ENCODE measurements around the gene SAFB2.

Gene SAFB2

DNA sequence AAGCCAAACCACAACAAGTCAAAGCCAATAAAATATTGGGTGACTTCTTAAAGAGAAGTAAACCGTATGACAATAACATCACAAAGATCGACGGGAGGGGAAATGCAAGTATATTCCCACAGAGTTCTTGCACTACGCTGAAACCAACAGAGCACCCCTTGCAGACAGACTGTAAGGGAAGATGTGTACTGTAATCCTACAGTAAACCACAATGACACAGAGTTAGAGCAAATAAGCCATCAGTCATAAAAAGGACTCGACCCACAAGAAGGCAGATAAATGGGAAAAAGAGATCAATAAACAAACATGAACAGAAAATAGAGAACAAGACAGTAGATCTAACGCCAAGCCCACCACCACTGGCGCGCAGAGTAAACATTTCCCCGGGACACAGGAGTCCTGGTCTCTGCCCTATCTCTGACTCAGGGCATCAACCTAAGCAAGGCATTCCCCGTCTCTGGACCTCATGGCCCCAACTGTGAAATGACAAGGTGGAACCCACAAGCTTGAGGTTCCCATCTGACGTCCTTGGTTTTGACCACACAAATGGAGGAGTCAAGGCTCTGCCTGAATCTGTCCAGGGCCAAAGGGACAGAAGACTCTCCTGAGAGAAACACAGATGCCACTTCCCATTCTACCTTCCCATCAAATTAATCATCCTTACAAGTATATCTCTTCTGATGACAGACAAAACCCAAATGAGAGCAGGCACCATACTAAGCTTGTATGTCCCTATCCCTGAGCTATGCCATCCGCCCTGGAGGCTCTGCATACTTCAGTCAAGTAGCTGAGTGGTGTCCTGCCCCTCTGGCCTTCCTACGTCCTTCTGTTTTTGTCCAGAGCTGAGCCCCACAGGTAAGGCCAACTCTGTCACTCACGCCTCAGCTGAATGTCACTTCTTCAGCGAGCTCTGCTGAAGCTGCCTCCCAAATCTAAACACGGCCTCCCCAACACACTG, 15.0 kb downstream of the SAFB2 start:
- DNase-seq (ENCODE audit: low read depth), result no peak

DNA sequence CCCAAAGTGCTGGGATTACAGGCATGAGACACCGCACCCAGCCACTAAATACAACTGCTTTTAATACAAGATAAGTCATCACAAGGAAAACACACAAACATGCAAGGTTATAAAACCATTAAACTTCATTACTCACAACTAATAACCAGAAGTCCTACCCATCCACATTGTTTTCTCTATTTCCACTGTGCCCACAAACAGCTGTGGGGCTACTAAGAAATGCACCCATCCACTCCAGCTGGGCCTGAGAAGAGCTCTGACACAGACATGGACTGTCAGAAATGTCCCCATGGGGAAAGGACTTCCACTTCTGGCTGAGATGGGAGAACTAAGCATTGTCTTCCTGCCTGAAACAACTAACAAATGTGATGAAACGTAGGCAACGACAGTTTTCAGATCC, 17.2 kb downstream of the SAFB2 start:
- no peak for DNase-seq (ENCODE audit: low read depth)

DNA sequence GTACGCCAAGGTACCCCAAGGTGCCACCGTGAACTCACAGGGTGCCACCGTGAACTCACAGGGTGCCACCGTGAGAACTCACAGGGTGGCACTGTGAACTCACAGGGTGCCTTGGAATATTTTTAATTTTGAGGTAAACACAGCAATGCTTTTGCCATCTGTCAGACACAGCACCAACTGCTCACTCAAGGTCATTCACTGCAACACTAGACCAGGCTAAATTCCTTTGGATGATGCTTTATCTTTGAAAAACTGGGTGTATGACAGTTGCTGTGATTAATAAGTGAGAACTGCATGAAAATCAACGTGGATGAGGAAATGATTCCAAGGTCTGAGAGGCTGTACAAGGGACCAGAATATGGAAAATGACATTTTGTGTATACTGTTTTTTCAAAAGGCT, 18.9 kb downstream of the SAFB2 start:
- DNase-seq (ENCODE audit: low read depth), result no peak

DNA sequence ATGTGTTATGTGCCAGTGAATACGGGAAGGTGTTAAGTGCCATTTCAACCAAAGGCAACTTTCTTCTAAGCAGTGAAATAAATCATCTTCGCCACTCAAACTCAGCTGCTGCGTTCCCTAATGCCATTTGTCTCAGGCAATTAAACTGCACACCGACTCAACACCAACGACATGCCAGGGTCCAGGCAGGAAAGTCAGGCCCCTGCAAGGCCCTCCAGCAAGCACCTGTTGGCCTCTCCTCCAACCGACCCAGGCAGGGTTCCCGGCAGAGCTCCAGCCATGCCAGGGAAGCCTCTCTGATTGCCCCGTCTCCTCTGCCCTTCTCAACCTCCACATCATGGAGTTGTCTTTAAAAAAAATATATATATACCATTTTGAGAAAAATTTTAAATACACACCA, 21.8 kb downstream of the SAFB2 start:
- DNase-seq (ENCODE audit: low read depth), result no peak

DNA sequence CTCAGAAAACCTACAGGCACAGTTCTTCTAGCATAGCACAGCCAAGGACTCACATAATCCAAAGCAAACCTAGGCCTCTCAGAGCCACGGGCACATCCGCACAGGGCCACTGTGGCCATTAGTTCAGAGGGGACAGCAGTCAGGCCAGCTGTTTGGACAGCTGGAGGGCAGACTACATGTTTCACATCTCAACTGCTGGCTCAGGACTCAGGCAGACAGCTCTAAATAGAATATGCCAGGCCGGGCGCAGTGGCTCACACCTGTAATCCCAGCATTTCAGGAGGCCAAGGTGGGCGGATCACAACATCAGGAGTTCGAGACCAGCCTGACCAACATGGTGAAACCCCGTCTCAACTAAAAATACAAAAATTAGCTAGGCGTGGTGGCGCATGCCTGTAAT, 26.8 kb downstream of the SAFB2 start:
- DNase-seq (ENCODE audit: low read depth), result no peak

DNA sequence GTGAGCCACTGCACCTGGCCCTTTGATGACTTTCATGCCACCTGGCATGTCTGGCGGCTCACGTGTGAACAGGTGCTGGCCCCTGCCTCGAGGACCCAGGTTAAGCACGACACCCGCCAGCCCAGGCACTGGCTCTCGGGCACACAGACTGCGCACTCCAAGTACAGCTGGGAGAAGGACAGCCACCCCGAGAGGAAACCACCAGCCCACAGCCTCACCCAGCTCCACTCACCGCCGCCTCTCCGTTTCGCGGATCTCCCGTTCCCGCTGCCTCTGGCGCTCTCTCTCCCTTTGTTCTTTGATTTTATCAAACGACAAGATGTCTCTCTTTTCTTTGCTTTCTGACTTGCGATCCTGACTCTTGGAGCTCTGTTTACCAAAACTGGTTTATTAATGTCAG, 27.4 kb downstream of the SAFB2 start:
- DNase-seq (ENCODE audit: low read depth), result no peak

DNA sequence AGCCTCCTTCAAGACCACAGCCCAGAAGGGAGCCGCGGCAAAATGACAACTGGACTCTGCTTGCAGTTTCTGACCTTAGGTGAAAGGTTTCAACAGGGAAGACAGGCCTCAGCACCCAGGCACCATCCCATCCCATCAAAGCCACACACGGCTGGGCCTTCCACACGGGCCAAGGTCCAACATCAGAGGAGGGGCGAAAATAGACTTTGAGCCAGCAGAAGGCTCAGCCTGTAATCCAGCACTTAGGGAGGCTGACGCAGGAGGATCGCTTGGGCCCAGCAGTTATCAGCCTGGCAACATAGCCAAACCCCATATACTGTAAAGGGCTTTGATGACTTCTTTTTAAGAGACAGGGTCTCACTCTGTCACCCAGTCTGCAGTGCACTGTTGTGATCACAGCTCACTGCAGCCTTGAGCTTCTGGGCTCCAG, 28.0 kb downstream of the SAFB2 start:
- no peak for DNase-seq (ENCODE audit: low read depth)

DNA sequence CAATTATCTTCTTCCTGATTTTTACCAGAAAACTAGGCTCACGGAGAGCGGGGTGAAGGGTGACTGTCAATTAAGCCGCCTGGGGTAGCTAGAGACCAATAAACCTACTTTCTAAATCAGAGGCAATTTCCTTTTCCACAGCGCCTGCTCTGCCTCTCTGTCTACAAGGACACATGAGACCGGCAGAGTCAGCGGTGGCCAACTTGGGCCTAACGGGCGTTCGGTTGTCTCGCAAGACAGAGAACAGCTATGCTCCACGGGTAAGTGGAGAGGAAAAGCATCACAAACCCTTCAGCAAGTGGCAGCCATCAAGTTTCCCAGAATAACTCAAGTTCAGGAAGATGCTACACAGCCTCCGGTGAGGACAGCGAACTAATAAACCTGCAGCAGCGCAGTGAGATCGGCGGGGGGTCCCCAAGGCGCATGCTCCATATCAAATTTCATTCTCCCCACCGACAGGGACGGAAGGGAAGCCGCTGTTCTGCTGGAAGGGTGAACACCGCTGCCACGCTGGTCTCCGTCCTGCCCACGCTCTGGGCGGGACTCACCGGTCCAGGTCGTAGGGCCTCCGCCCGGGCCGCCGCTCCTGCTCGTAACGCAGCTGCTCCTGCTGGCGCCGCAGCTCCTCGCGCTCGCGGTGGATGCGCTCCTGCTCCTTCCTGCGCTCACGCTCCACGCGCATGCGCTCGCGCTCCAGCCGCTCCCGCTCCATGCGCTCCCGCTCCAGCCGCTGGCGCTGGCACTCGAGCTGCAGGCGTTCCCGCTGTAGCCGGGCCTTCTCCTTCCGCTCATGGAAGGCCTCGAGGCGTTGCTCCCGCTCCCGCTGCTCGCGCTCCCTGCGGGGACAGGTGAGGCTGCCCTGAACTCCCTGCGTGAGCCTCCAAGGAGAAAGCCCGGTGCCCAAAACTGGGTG, 29.0 kb downstream of the SAFB2 start:
- DNase-seq (ENCODE audit: low read depth), result no peak

DNA sequence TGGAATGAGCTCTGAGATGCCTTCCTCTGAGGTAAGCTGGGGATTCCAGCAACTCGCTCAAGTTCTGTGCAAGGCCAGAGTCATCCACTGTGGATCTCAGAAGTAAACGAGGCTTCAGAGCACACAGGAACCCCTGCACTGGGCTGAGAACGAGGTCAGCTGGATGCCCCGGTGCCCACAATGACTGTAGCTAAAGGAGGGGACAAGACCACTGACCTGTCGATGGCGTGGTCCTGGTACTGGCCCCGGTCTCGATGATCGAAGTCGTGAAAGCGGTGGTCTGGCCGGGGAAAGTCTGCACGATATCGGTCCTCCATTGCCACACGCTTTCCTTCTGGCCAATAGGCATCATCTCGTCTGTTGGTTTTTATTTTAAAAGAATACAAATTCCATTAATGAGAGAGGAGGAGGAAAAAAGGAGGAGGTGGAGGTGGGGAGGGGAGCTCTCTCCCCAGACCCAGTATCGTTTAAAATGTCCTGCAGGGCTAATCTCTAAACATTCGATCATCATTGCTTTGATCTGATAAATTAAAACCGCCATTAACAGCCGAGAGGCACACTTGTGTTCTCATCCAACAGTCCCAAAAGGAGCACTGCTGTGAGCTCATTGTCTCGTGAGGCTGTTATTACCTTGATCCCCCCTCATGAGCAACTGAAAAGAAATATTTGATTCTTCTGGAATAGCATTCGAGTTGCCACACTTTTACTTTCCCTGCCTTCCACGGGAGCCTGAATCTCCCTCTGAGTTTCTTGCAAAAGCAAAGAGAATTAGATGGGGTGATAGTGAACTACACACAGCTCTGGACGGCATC, 29.8 kb downstream of the SAFB2 start:
- DNase-seq (ENCODE audit: low read depth), result no peak

DNA sequence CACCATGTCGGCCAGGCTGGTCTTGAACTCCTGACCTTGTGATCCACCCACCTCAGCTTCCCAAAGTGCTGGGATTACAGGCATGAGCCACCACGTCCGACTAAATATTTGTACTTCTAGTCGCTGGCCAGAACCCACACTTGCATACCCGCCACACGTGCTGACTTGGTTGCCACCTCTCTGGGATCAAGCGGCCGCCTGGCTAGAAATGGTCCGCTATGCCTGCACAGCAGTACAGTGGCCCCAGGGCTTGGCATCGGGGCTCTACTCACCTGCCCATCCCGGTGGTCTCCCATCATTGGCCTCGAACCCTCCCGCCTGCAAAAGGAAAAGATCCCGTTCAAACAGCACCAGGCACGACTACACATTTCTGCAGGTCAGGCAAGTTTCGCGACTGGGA, 31.1 kb downstream of the SAFB2 start:
- DNase-seq (ENCODE audit: low read depth), result no peak

DNA sequence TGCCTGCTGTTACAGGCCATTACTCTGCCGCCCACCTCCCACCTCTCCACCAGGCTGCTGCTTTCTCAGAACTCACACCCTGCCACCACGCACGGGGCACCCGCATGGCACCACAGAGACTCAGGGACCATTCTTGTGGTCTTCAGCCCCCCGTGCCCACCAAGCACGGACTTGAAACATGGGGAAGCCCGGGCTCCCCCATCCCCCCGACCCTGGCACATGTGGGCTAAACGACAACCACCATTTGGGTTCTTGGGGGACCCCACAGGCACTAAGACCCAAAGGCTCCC, 31.8 kb downstream of the SAFB2 start:
- no peak for DNase-seq (ENCODE audit: low read depth)

DNA sequence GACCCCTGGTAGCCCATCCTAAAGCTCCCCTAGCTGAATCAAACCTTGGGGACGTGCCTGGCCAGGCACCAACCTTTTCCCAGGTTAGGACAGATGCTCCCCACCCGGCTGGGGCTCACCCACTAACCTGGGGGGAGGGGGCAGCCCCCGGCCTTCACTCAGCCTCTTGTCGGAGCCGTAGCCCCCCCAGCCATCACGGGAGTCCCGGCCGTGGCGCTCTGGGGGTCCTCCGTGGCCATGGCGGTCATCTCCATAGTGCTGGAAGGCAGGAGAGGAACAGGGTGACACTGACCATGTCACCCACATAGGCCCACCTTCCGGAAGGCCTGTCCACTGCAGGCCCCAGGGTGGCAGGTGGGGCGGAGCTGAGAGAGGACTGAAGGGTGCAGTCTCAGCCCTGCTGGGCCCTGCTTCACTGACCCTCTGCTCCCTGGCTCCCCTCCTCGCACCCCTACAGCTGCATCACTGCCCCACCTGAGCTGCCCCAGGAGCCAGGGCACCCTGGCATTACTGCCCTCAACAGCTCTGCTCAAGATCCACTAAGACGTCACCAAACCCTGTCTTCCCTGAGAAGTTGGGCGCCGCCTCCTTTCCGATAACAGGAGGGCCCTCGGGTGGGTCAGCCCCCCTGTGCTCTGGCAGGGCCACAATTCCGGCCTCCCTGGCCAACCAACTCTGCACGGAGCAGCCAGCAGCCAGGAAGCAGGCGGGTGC, 32.3 kb downstream of the SAFB2 start:
- no peak for DNase-seq (ENCODE audit: low read depth)

DNA sequence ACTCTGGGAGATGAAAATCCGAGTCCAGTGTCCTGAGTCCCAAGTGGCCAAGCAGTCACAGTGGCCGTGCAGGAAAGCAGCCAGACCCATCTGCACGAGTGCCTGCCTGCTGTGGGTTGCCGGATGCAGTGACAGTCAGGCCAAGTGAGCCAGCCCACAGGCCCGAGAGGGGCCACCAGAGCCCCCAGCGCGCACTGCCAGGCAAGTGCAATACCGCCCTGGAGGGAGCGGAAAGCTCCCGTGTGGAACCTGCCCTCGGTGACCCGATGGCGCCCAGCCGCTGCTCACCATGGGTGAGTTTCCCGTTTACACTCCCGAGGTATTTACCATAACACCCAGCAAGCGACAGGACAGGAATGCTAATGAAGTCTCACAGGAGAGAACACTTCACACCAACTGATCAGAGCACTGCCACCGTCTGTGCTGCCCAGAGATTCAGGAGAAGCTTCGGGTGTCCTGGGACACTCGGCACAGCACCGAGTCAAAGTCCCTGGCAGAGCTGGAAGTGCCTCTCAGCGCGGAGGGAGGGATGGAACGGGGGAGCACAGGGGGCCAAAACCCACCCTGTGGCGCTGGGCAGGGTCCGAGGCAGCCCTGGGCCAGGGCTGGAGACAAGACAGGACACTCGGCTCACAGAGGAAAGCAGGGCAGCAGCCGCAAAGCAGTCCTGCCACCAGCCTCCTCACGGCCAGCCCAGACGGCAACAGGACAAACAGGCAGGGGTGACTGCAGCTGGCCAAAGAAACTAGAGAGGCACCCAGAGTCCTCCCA, 33.5 kb downstream of the SAFB2 start:
- no peak for DNase-seq (ENCODE audit: low read depth)

DNA sequence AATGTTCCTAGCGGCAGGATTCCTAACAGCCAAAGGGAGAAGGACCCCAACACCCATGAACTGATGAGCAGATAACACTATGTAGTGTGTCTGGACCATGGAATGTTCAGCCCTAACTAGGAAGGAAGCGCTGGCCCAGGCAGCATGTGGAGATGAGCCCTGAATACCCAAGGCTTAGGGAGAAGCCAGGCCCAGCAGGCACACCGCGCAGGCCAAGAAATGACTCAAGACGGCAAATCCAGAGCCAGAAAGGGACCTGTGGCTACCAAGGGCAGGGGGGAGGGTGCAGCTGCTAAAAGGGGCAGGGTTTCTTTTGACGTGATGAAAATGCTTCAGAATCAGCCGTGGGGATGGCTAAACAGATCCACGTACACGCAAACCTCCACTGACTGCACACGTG, 34.1 kb downstream of the SAFB2 start:
- no peak for DNase-seq (ENCODE audit: low read depth)

DNA sequence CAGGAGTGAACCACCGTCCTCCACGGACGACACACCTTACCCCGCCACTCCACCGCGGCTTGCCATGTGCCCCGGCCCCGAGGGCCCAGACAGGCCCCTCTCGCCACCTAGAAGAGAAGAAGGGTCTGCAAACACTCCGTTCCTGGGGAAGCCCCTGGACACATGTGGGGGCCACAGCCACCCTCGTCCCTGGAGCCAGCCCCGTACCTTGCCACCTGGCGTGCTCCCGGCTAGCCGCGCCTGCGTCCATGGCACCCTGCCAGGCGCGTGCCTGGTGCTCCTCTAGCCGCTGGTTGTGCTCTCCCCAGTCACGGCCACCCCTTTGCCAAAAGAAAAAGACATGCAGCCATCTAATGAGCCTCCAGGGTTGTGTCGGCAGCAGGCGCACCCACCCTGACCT, 34.9 kb downstream of the SAFB2 start:
- DNase-seq (ENCODE audit: low read depth), result no peak

DNA sequence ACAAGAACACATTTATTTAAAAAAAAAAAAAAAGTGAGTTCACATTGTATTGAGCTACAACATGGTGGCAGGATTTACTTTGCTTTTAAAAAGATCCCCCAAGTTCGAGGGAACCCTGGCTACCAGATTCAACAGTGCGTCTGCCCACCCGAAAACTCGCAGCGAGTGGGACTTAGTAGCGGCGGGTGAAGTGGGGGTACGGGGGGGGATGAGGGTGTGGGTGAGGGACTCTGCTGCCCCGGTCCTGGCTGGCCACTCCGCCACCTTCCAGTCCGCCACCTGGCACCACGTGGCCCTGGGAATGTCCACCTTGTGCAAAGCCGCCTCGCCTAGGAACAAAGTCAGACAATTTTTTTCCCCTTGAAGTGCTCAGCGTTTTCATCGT, 35.5 kb downstream of the SAFB2 start:
- DNase-seq (ENCODE audit: low read depth), result no peak

DNA sequence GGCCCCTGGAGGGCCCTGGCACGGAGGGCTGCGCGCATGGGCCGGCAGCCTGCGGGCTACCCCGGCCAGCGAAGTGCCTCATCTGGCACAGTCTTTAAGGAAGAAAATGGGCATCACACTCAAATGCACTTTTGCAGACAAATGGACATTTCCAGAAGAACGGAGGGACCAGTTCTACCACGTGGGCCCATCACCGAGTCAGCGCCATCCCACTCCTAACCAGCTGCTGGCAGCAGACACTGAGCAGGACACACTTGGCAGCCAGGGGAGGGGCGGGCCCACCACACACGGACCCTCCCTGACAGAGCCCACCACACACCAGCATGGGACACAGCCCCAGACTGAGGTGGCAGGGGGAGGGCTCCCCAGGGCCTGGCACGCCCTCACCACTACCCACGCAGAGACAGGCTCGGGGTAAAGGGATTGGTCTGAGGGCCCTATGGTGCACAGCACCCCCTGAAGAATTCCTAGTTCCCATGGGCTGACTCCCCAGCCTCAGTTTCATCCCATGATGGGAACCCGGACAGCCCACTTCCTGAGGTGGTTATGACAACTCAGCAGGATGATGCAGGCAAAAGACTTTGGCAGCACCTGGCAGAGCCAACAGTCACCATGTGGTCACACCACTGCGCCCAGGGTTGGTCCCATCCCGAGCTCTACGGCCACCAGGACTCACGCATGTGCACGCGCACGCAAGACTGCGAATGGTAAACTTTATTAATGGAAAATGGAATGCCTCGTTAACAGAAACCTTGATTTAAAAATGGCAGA, 36.1 kb downstream of the SAFB2 start:
- DNase-seq (ENCODE audit: low read depth), result no peak

DNA sequence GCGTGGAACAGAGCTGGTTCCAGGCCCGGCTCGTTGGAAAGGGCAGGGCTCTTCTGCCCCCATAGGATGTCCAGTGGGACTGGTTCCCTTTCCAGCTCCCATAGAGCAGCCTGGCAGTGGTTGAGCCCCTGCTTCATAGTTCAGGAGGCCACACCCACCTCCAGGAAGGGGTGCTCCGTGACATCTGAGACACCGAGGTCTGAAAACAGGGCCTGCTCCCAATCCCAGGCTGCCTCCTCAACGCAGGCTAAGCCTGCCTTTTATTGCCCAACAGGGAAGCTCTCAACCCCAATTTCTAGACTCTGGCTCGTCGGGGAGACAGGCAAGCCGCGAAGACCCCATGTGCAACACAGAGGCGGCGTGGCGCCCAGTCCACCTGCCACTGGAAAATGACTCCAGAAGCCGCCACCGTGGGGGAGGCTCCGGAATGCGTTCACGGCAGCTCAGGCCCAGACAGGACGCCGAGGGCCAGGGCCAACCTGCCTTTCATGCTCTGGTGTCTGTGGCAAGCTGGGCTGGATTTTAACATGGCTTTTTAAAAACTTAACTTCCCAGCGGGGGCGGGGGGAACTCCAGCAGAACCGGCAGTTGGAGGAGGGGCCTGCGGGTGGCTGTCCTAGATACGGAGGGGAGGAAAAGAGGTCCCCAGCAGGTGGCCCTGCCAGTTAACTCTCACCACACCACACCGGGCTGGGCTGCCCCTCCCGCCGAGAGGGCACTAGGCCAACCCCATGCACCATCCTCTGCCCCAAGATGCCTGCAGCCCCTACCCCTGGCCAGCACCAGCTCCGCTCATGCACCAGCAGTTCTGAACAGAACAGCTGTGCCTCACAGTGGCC, 36.9 kb downstream of the SAFB2 start:
- peak; percentile 24 for DNase-seq (ENCODE audit: low read depth)

DNA sequence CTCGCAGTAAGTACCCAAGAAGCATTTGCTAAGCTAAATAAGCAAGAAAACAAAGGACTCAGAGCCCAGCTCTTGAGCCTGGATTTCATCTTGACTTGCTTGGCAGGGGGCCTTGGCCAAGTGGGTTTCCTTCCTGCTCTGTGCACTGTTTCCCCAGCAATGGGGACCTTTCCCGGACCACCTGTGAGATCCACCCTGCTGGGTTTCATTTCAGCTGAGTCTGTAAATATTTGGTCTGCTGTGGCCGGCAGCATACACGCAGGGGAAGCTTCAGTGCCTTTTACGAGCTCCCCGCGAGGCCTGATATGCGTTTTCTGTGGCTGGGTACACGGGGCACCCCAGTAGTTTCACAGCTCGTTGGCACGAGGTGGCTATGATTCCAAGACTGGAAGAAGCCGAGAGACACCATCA, 42.4 kb downstream of the SAFB2 start:
- DNase-seq (ENCODE audit: low read depth), result no peak
